Left ventricle myocardium superior (tissue), 1 donor: ENCODE results near the gene CECR2. TPM values are rescaled to one million over a fixed set of nuclear protein-coding genes. Genes with fewer than 3 reads are reported as not detected.

ENCODE experiments used
- ATAC-seq: fragments of 200-7000 bp; cut with Tn5 transposase; one replicate; pipeline ENCODE4 v1.9.1; 2020; ENCODE audit warnings: mild to moderate bottlenecking, moderate library complexity
- DNase-seq: peaks from one replicate; pipeline ENCODE4 v3.0.0-alpha.2; 2020
- intact Hi-C: fragments of 100-400 bp; cut with micrococcal nuclease; formaldehyde crosslinking; loops from one replicate; pipeline ENCODE4 v1.11.0; 2022
- total RNA-seq: library from RNA; stranded (reverse); fragmentation: NEBNext Ultra II Directional; extraction: Animal tissue kit (Norgen Biotek cat#: 25700); gene quantifications from one replicate; pipeline ENCODE4 v1.2.1, GENCODE V29; 2021
- donor health status: DM: no; HTN: yes; CAD: no; lungs with severe emphysema.

Gene CECR2
- total RNA-seq, 1 donor from 2014 or later, result 7.1 TPM

GRCh38 chr22:17359501-17359900 is 9.8 kb upstream of the CECR2 start:
- no peak for ATAC-seq
- DNase-seq, result no peak
- intact Hi-C loops, result no loop called here

GRCh38 chr22:17366329-17366728 is 2.9 kb upstream of the CECR2 start:
- intact Hi-C loops, result no loop called here
- DNase-seq (no peak), ATAC-seq (no peak)

- peak; percentile 45 for ATAC-seq
- peak; percentile 76 for DNase-seq
- intact Hi-C loops, result no loop called here
Measured at GRCh38 chr22:17366830-17367229, 2.4 kb upstream of the CECR2 start.

GRCh38 chr22:17368144-17368543 is 1.1 kb upstream of the CECR2 start:
- no peak for DNase-seq
- ATAC-seq, result no peak
- intact Hi-C loops, result no loop called here

GRCh38 chr22:17368554-17369438 is 464 bp upstream of the CECR2 start:
- ATAC-seq (peak; percentile 83), DNase-seq (peak; percentile 75)
- intact Hi-C loops, result no loop called here

GRCh38 chr22:17370026-17370765 is 936 bp downstream of the CECR2 start:
- peak; percentile 60 for DNase-seq
- ATAC-seq, result peak; percentile 42
- intact Hi-C loops, result no loop called here

GRCh38 chr22:17370766-17371432 is 1.6 kb downstream of the CECR2 start:
- intact Hi-C loops, result no loop called here
- ATAC-seq (no peak), DNase-seq (no peak)

GRCh38 chr22:17371448-17371847 is 2.2 kb downstream of the CECR2 start:
- ATAC-seq (no peak), DNase-seq (no peak)
- intact Hi-C loops, result no loop called here

- no peak for DNase-seq
- intact Hi-C loops, result no loop called here
- ATAC-seq, result no peak
Measured at GRCh38 chr22:17373855-17374254, 4.6 kb downstream of the CECR2 start.

- peak; percentile 30 for ATAC-seq
- peak; percentile 28 for DNase-seq
- intact Hi-C loops, result no loop called here
Measured at GRCh38 chr22:17375914-17376614, 6.8 kb downstream of the CECR2 start.

GRCh38 chr22:17376950-17377349 is 7.7 kb downstream of the CECR2 start:
- DNase-seq (no peak), ATAC-seq (no peak)
- intact Hi-C loops, result no loop called here

- intact Hi-C loops, result no loop called here
- ATAC-seq (no peak), DNase-seq (no peak)
Measured at GRCh38 chr22:17379944-17380343, 10.7 kb downstream of the CECR2 start.

- peak; percentile 58 for DNase-seq
- intact Hi-C loops, result no loop called here
- peak; percentile 75 for ATAC-seq
Measured at GRCh38 chr22:17380359-17381087, 11.3 kb downstream of the CECR2 start.

GRCh38 chr22:17381192-17381913 is 12.1 kb downstream of the CECR2 start:
- intact Hi-C loops, result no loop called here
- ATAC-seq, result no peak
- DNase-seq, result no peak

- ATAC-seq, result no peak
- no peak for DNase-seq
- intact Hi-C loops, result no loop called here
Measured at GRCh38 chr22:17384612-17385330, 15.5 kb downstream of the CECR2 start.

GRCh38 chr22:17387356-17387755 is 18.1 kb downstream of the CECR2 start:
- intact Hi-C loops, result no loop called here
- ATAC-seq, result no peak
- DNase-seq, result no peak

- no peak for ATAC-seq
- intact Hi-C loops, result no loop called here
Measured at GRCh38 chr22:17388235-17388634, 19.0 kb downstream of the CECR2 start.

More at GRCh38 chr22:17388235-17388634, 19.0 kb downstream of the CECR2 start:
- DNase-seq, result no peak
